Measurements from ENCODE around the gene TMEM106C.

Gene TMEM106C

DNA sequence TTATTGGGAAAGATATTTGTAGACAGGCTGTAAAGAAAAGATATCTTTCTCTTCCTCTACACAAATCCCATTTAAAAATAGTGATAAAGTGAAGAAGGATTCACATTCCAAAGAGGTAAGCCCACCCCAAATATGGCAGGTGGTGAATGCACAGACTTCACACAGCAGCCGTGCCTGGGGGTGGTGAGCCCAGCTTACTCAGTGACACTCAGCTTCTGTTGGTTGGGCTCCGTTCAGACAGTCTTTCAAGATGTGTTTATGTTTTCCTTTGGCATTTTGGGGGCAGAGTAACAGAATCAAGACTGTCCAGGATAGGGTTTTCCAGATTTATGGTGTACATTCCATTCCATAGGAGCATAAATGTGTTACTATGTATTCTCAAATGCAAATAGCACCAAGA is 45.0 kb downstream of the TMEM106C start:
- TF ChIP-seq, protein P1, sequence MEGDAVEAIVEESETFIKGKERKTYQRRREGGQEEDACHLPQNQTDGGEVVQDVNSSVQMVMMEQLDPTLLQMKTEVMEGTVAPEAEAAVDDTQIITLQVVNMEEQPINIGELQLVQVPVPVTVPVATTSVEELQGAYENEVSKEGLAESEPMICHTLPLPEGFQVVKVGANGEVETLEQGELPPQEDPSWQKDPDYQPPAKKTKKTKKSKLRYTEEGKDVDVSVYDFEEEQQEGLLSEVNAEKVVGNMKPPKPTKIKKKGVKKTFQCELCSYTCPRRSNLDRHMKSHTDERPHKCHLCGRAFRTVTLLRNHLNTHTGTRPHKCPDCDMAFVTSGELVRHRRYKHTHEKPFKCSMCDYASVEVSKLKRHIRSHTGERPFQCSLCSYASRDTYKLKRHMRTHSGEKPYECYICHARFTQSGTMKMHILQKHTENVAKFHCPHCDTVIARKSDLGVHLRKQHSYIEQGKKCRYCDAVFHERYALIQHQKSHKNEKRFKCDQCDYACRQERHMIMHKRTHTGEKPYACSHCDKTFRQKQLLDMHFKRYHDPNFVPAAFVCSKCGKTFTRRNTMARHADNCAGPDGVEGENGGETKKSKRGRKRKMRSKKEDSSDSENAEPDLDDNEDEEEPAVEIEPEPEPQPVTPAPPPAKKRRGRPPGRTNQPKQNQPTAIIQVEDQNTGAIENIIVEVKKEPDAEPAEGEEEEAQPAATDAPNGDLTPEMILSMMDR (IDR thresholded peaks at IDR 0.05; ENCODE audit: borderline replicate concordance, insufficient read depth, low read depth, low read length) = no peak
- no peak overlapping the region for H3K4me3 ChIP-seq (ENCODE audit: low read depth, low read length)

DNA sequence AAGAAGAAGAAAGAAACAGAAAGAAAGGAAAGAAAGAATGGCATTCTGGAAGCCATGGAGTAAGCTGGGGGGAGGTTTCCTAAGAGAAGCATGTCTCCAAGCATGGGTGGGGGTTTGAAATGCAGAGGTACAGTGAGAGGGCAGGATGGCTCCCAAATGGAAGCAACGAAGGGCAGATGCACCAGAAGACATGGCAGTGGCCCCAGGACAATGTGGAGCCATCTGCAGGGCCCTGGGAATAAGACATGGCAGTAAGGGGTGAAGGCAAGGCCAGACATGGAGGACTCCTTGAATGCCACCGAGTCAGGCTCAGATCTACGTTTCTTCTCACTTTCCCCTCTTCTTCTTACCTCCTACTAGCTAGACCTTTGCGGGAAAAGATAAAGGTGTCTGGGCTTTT is 45.6 kb downstream of the TMEM106C start:
- no peak overlapping the region for H3K4me3 ChIP-seq (ENCODE audit: low read depth, low read length)
- TF ChIP-seq, protein P1 (IDR thresholded peaks at IDR 0.05; ENCODE audit: borderline replicate concordance, insufficient read depth, low read depth, low read length) = no peak

DNA sequence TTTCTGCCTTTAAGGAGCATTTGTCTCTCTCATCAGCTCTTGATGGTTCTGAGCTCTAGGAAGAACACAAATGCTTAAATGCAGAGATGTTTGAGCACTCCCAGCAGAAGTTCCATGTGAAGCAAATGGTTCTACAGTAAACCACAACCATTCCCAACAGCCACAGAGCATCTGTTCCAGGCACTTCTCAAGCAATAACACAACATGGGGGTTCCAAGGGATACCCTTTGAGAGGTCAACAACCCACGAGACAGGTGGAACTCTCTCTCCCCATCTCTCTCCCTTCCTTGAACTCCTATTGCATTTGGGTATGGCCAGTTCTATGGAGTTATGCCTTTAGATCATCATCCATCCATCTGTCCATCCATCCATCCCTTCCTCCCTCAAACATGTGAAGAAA is 46.1 kb downstream of the TMEM106C start:
- TF ChIP-seq, protein P1 (IDR thresholded peaks at IDR 0.05; ENCODE audit: borderline replicate concordance, insufficient read depth, low read depth, low read length) = no peak
- no peak overlapping the region for H3K4me3 ChIP-seq (ENCODE audit: low read depth, low read length)

DNA sequence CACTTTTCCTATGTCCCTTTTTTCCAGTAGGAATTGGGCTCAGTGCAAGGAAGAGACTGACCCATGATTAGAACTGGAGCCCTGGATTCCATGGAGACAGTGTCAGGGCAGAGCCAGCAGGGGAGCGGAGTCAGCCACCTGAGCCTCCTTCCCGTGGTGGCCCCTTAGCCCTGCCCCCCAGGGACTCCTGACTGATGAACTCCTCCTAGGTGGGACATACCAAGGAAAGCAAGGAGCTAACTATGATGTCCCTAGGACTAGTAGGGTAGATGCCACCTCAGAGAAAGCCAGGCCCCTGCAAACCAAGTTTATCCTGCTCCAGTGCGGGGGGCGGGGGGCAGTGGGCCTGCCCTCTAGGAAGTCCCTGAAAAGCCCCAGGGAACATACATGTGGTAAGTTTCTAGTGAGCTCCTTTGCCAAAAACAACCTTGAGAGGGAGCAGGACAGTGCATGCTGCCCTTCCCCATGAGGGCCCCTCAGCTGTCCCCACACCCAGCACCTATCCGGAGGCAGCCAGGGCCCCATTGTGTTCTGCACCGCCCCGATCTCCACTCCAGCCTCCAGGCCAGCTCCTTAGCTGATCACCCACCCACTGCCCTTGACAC is 47.1 kb downstream of the TMEM106C start:
- no peak overlapping the region for H3K4me3 ChIP-seq (ENCODE audit: low read depth, low read length)
- TF ChIP-seq, protein P1 (IDR thresholded peaks at IDR 0.05; ENCODE audit: borderline replicate concordance, insufficient read depth, low read depth, low read length) = no peak

DNA sequence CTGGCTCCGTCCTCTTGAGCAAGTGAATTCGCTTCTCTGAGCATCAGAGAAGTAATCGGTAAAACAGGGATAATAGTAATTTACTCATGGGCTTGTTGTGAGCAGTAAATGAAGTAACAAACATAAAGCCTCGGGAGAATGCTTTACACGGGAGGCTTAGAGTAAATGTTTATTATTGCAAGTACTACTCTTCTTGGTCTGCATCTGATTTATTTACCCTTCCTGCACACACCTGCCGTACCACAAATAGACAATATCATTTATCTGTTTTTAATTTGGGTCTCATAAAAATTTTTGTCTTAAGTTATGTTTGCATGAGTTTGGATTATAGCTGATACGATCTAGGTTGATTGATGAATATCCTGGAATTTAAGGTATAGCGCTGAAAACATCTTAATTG is 48.7 kb downstream of the TMEM106C start:
- H3K4me3 ChIP-seq (ENCODE audit: low read depth, low read length) = no peak overlapping the region
- TF ChIP-seq, protein P1 (IDR thresholded peaks at IDR 0.05; ENCODE audit: borderline replicate concordance, insufficient read depth, low read depth, low read length) = no peak

DNA sequence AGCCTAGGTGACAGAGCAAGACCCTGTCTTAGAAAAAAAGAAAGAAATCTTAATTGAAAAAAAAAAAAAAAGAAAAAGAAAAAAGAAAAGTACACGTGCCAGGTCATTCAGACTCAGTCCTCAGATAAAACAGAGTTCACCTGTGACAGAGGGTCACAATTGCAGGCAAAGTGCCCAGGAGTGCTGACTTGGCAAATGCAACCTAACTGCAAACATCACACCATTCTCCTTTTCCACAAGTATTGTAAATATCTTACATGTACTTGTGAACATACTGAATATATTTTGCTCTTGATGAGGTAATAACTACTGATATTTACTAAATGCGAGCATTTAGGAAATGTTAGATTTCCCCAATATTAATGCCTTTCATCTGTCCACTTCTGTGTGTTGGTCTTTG is 49.9 kb downstream of the TMEM106C start:
- no peak overlapping the region for H3K4me3 ChIP-seq (ENCODE audit: low read depth, low read length)
- TF ChIP-seq, protein P1 (IDR thresholded peaks at IDR 0.05; ENCODE audit: borderline replicate concordance, insufficient read depth, low read depth, low read length) = no peak

DNA sequence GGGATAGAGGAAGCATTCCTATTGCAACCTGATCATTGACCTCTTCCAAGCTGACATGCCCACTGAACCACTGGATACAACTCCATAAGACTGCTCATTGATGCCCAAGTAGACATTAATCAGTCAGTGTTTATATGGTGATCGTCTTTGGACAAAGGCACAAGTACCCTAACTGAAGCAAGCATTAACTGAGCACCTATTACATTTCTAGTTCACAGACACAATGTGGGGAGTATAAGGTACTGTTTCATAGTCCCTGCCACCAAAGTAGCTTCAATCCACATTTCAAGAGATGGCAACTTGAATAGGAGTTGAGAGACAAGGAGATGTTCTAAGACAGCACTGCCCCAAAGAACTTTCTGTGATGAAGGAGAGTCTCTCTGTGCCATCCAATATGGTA is 51.7 kb downstream of the TMEM106C start:
- TF ChIP-seq, protein P1 (IDR thresholded peaks at IDR 0.05; ENCODE audit: borderline replicate concordance, insufficient read depth, low read depth, low read length) = no peak
- H3K4me3 ChIP-seq (ENCODE audit: low read depth, low read length) = no peak overlapping the region

Measured in GM12875 (cell line).